H1 (cell line): ENCODE data around the gene ERCC1. TPM values are rescaled to one million over a fixed set of nuclear protein-coding genes. Genes with fewer than 3 reads are reported as not detected.

Source experiments
- BACH1 ChIP-seq: IDR thresholded peaks from 2 replicates; pipeline ENCODE4 v1.6.1; 2012; ENCODE audit warnings: low read length, improper control_type of control experiment
- BCL11A ChIP-seq, 2 experiments: IDR thresholded peaks; one replicate each; pipeline ENCODE4 v1.6.1; 2011; ENCODE audit warnings: low read depth in 2 of 2, low read length in 2 of 2, mild to moderate bottlenecking in 2 of 2
- CEBPB ChIP-seq: IDR thresholded peaks from 2 replicates; pipeline ENCODE4 v1.6.1; 2012; ENCODE audit warnings: low read depth, low read length
- CTBP2 ChIP-seq: IDR thresholded peaks from 2 replicates; pipeline ENCODE4 v1.7.0; 2011; ENCODE audit warnings: borderline replicate concordance, mild to moderate bottlenecking, moderate library complexity, mixed read lengths, low read length; ENCODE audit not compliant: insufficient read depth, insufficient read length
- EGR1 ChIP-seq: IDR thresholded peaks from 2 replicates; pipeline ENCODE4 v1.6.1; 2011; ENCODE audit warnings: low read depth, low read length, borderline replicate concordance
- EP300 ChIP-seq, 2 experiments: IDR thresholded peaks; 1 replicate in 1 of 2; 2 replicates in 1 of 2; pipeline ENCODE4 v1.6.1; 2011 to 2012; ENCODE audit warnings: low read depth in 2 of 2, low read length in 2 of 2, mild to moderate bottlenecking in 2 of 2, borderline replicate concordance in 1 of 2, inconsistent platforms in 1 of 2, moderate library complexity in 1 of 2
- FOSL1 ChIP-seq: IDR thresholded peaks from 2 replicates; pipeline ENCODE4 v1.6.1; 2011; ENCODE audit warnings: mild to moderate bottlenecking, low read depth, low read length, moderate library complexity; ENCODE audit not compliant: insufficient read depth
- GABPA ChIP-seq: IDR thresholded peaks from 2 replicates; pipeline ENCODE4 v1.6.1; 2011; ENCODE audit warnings: mild to moderate bottlenecking, low read length, moderate library complexity, borderline replicate concordance; ENCODE audit not compliant: insufficient read depth
- HDAC6 ChIP-seq: IDR thresholded peaks from one replicate; pipeline ENCODE4 v1.7.1; 2012; ENCODE audit warnings: low read depth, mild to moderate bottlenecking, inconsistent platforms, low read length, moderate library complexity
- JUN ChIP-seq: IDR thresholded peaks from 2 replicates; pipeline ENCODE4 v1.6.1; 2011; ENCODE audit warnings: low read depth, mild to moderate bottlenecking, improper control_type of control experiment, low read length
- JUND ChIP-seq: IDR thresholded peaks from 2 replicates; pipeline ENCODE4 v1.6.1; 2011; ENCODE audit warnings: mild to moderate bottlenecking, improper control_type of control experiment, low read length
- KDM5A ChIP-seq: fragments of 200-600 bp; IDR thresholded peaks from 2 replicates; pipeline ENCODE4 v1.7.1; 2012; ENCODE audit warnings: mild to moderate bottlenecking, low read length, inconsistent platforms, mixed read lengths
- MAFK ChIP-seq: IDR thresholded peaks from 2 replicates; pipeline ENCODE4 v1.6.1; 2012; ENCODE audit warnings: low read depth, mild to moderate bottlenecking, improper control_type of control experiment, low read length
- NANOG ChIP-seq: IDR thresholded peaks from 2 replicates; pipeline ENCODE4 v1.6.1; 2011; ENCODE audit warnings: low read length, low read depth, mild to moderate bottlenecking, inconsistent platforms; ENCODE audit not compliant: insufficient read depth, poor library complexity, severe bottlenecking
- POLR2A ChIP-seq, 2 experiments: IDR thresholded peaks; 1 replicate in 1 of 2; 2 replicates in 1 of 2; pipeline ENCODE4 v1.6.1; 2011; ENCODE audit warnings: low read depth in 2 of 2, low read length in 2 of 2, mild to moderate bottlenecking in 2 of 2; ENCODE audit errors: control extremely low read depth in 1 of 2
- RFX5 ChIP-seq: IDR thresholded peaks from 2 replicates; pipeline ENCODE4 v1.6.1; 2011; ENCODE audit warnings: low read depth, low read length, improper control_type of control experiment, borderline replicate concordance
- SAP30 ChIP-seq: fragments of 300-600 bp; sonication (generic); IDR thresholded peaks from 2 replicates; pipeline ENCODE4 v1.7.1; 2012; ENCODE audit warnings: low read length, moderate library complexity, mild to moderate bottlenecking, inconsistent platforms; ENCODE audit not compliant: insufficient read depth, insufficient replicate concordance
- SP1 ChIP-seq: IDR thresholded peaks from 2 replicates; pipeline ENCODE4 v1.6.1; 2011; ENCODE audit warnings: low read depth, low read length
- SP4 ChIP-seq: IDR thresholded peaks from 2 replicates; pipeline ENCODE4 v1.6.1; 2012; ENCODE audit warnings: low read length, inconsistent platforms
- SRF ChIP-seq: IDR thresholded peaks from 2 replicates; pipeline ENCODE4 v1.6.1; 2011; ENCODE audit warnings: mild to moderate bottlenecking, low read depth, low read length, moderate library complexity
- SUZ12 ChIP-seq: fragments of 200-600 bp; sonication (generic); IDR thresholded peaks from 2 replicates; pipeline ENCODE4 v1.6.1; 2012; ENCODE audit warnings: mild to moderate bottlenecking, inconsistent platforms, low read length, moderate library complexity, mixed read lengths
- ZNF274 ChIP-seq: IDR thresholded peaks from 2 replicates; pipeline ENCODE4 v1.7.0; 2012; ENCODE audit warnings: low read length, borderline replicate concordance; ENCODE audit errors: extremely low read depth
- polyA plus RNA-seq, 7 experiments: library from polyadenylated mRNA; depleted of rRNA in 3 of 7; stranded (reverse) in 5 of 7; unstranded in 2 of 7; fragments of >200 nt in 5 of 7; fragments of 200-250 nt in 2 of 7; gene quantifications; 1 replicate in 5 of 7; 2 replicates in 1 of 7; 4 replicates in 1 of 7; pipeline versions ENCODE4 v1.2.1 to v1.2.3, GENCODE V29; 2011 to 2013; ENCODE audit warnings: missing spikeins in 2 of 7, mixed read lengths in 2 of 7
- total RNA-seq: library from RNA; stranded (reverse); fragmentation: NEBNext Ultra II Directional; extraction: Animal tissue kit (Norgen Biotek cat#: 25700); gene quantifications from 2 replicates; pipeline ENCODE4 v1.2.1, GENCODE V29; 2021
- TF ChIP-seq, protein P1 (sequence below): IDR thresholded peaks from 2 replicates; pipeline ENCODE4 v1.6.1; 2012; ENCODE audit warnings: low read length, inconsistent platforms

The ERCC1 gene
- total and polyA plus RNA-seq, 2 of the 8 experiments (the other 6 are each of a cell fraction or from before 2014, with no cell fraction given) = 44.7 to 94.2 TPM

DNA sequence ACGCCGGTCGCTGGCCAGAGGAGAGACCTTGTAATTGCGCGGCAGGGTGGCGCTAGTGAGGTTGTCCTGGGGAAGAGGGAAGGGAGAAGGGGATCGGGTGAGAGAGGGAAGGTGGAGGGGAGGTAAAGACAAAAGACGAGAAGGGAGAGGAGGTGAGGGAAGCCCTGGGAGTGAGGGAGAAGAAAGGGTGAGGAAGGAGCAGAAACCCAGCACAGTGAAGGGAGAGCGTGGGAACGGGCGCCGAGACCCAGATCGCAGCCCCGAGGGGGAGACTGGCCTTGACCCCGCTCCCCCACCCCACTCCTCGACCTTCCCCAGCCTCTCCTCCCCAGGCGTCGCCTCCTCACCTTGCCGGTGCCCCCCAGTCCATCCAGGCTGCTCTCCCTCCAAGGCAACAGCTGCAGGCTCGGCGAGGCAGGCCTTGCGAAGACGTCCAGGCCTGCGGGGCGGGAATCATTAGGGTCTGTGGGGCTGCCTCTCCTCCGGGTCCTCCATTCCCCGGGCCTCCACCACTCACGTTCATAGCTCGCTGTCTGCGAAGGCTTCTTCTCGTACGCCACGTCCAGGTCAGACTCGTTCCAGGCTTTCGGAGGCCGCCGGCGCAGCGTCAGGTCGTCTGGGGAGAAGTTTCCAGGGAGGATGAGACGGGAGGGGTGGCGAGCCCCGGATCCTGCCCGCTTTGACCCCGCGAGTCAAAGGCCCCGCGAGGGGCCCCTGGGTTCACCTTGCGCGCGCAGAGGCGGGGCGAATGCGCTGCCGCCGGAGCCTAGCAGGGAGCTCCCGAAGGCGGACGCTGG is 27.7 kb downstream of the ERCC1 start (continued):
- no peak for TF ChIP-seq JUND
- TF ChIP-seq GABPA = no peak
- TF ChIP-seq CEBPB = no peak
- peak; percentile 78 for TF ChIP-seq EGR1
- no peak for TF ChIP-seq SAP30
- TF ChIP-seq HDAC6 = no peak
- TF ChIP-seq NANOG = no peak
- no peak for TF ChIP-seq KDM5A
- peak; percentile 89 for TF ChIP-seq CTBP2
- no peak for TF ChIP-seq BCL11A (IDR thresholded peaks at IDR 0.05; ENCODE audit: low read depth in 2 of 2, low read length in 2 of 2)
- no peak; the same call in 1 of the 2 replicates for TF ChIP-seq BACH1
- TF ChIP-seq, protein P1, sequence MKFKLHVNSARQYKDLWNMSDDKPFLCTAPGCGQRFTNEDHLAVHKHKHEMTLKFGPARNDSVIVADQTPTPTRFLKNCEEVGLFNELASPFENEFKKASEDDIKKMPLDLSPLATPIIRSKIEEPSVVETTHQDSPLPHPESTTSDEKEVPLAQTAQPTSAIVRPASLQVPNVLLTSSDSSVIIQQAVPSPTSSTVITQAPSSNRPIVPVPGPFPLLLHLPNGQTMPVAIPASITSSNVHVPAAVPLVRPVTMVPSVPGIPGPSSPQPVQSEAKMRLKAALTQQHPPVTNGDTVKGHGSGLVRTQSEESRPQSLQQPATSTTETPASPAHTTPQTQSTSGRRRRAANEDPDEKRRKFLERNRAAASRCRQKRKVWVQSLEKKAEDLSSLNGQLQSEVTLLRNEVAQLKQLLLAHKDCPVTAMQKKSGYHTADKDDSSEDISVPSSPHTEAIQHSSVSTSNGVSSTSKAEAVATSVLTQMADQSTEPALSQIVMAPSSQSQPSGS = no peak
- TF ChIP-seq POLR2A (IDR thresholded peaks at IDR 0.05; ENCODE audit: control extremely low read depth in 1 of 2, low read depth in 2 of 2, low read length in 2 of 2) = no peak
- TF ChIP-seq RFX5 = no peak
- no peak for TF ChIP-seq FOSL1
- no peak for TF ChIP-seq MAFK
- TF ChIP-seq SP4 = no peak
- no peak for TF ChIP-seq ZNF274
- TF ChIP-seq EP300 (IDR thresholded peaks at IDR 0.05; ENCODE audit: borderline replicate concordance in 1 of 2, low read depth in 2 of 2, low read length in 2 of 2) = no peak
- 0 out of 2 replicates have a peak, but pooled peaks have one; percentile 14 for TF ChIP-seq SP1
- TF ChIP-seq SUZ12 = peak; percentile 64
- no peak for TF ChIP-seq JUN
- TF ChIP-seq SRF = no peak
